ENCODE measurements around the gene HS6ST3. TPM values are rescaled to one million over a fixed set of nuclear protein-coding genes. Genes with fewer than 3 reads are reported as not detected.

HS6ST3 gene
- total and polyA plus RNA-seq, 9 of the 15 experiments (the other 6 are each of a cell fraction or from before 2014, with no cell fraction given), result not detected

- Histone ChIP-seq H4K20me1 (replicated peaks; ENCODE audit: control insufficient read depth, insufficient read depth, low read length) (no peaks in the 10 kb centered on the region), H3K4me1 (replicated peaks in 1 of 2; ENCODE audit: control insufficient read depth in 2 of 2, insufficient read depth in 2 of 2, low read length in 2 of 2) (no peaks in the 10 kb centered on the region), H3K79me2 (ENCODE audit: control insufficient read depth, insufficient read depth, low read length) (no peaks in the 10 kb centered on the region), H3K9ac (ENCODE audit: insufficient read depth in 1 of 2, low read depth in 2 of 2, low read length in 2 of 2) (no peak overlapping the region), H3K9me1 (ENCODE audit: control insufficient read depth, insufficient read depth, low read length) (no peaks in the 10 kb centered on the region), H3K4me2 (ENCODE audit: insufficient read depth, low read length) (no peak overlapping the region), H3K27ac (ENCODE audit: extremely low read depth, low read depth, low read length) (no peak overlapping the region), H2AFZ (ENCODE audit: low read depth, low read length) (no peak overlapping the region), H3K9me3 (replicated peaks; ENCODE audit: control insufficient read depth, insufficient read depth, low read depth, low read length) (no peaks in the 10 kb centered on the region), H3K27me3 (ENCODE audit: control insufficient read depth in 2 of 2, insufficient read depth in 2 of 2, low read length in 2 of 2) (no peaks in the 10 kb centered on the region), H3K4me3 (no peak overlapping the region), H3K36me3 (ENCODE audit: control insufficient read depth, insufficient read depth, low read length) (no peaks in the 10 kb centered on the region)
- ChIA-PET CTCF (ENCODE audit: low intra/inter-chr PET ratio) (no interaction called here), POLR2A (no interaction called here)
- ATAC-seq (no peak), DNase-seq (ENCODE audit: extremely low read depth in 1 of 4, low spot score in 3 of 4) (no peak), FAIRE-seq (no peak)
- BruUV-seq (replicated peaks), result no TSS peak
- WGBS (ENCODE audit: insufficient coverage, low coverage, missing lambda C conversion rate), result 3% methylated on average over 4 of the region's 4 CpGs
- intact Hi-C loops (cut with micrococcal nuclease) (no loop called here), in situ Hi-C loops (cut with MboI) (no loop called here)
- TF ChIP-seq CBX1 (IDR thresholded peaks at IDR 0.05; ENCODE audit: low read depth) (no peak), ZNF592 (IDR thresholded peaks at IDR 0.05) (no peak), FOXK2 (conservative IDR thresholded peaks at IDR 0.05 in 1 of 2, IDR thresholded peaks at IDR 0.05 in 1 of 2; ENCODE audit: low read depth in 2 of 2) (no peak), MYBL2 (IDR thresholded peaks at IDR 0.05; ENCODE audit: low read depth) (no peak), MYBL2 (CRISPR knock-in tag; IDR thresholded peaks at IDR 0.05; ENCODE audit: borderline replicate concordance) (no peak), ZNF165 (CRISPR knock-in tag; IDR thresholded peaks at IDR 0.05; ENCODE audit: borderline replicate concordance) (no peak), GTF2E2 (tag; IDR thresholded peaks at IDR 0.05) (no peak), RBBP5 (IDR thresholded peaks at IDR 0.05; ENCODE audit: borderline replicate concordance, insufficient read depth, low read length, poor library complexity, severe bottlenecking) (no peak), ZNF445 (CRISPR knock-in tag; IDR thresholded peaks at IDR 0.05; ENCODE audit: low read depth) (no peak)
Measured at GRCh38 chr13:96573563-96573962, 483.7 kb downstream of the HS6ST3 start.
